NT2/D1 (cell line): ENCODE results near the gene TSPAN9.

ENCODE experiments used
- DNase-seq: peaks from one replicate; pipeline ENCODE4 v3.0.0-alpha.2; 2011; ENCODE audit warnings: low read depth, low spot score
- H3K27me3 ChIP-seq: 2 replicates; pipeline ENCODE4 v1.6.0; 2011; ENCODE audit warnings: mild to moderate bottlenecking; ENCODE audit not compliant: insufficient read length, insufficient read depth
- H3K36me3 ChIP-seq: 2 replicates; pipeline ENCODE4 v1.6.1; 2011; ENCODE audit warnings: mild to moderate bottlenecking, low read length, mixed read lengths; ENCODE audit not compliant: insufficient read depth, insufficient read length
- H3K4me1 ChIP-seq: 2 replicates; pipeline ENCODE4 v1.5.1; 2011; ENCODE audit not compliant: insufficient read depth, insufficient read length
- H3K4me3 ChIP-seq: 2 replicates; pipeline ENCODE4 v1.5.1; 2011; ENCODE audit warnings: low read depth; ENCODE audit not compliant: insufficient read length
- H3K9ac ChIP-seq: 2 replicates; pipeline ENCODE4 v1.6.0; 2011; ENCODE audit warnings: low read depth; ENCODE audit not compliant: insufficient read length
- H3K9me3 ChIP-seq: 2 replicates; pipeline ENCODE4 v1.5.1; 2011; ENCODE audit warnings: mild to moderate bottlenecking, low read length; ENCODE audit not compliant: insufficient read depth
- SUZ12 ChIP-seq: IDR thresholded peaks from 2 replicates; pipeline ENCODE4 v1.6.1; 2011; ENCODE audit not compliant: insufficient read length, insufficient read depth; ENCODE audit errors: extremely low read depth
- YY1 ChIP-seq: IDR thresholded peaks from 2 replicates; pipeline ENCODE4 v1.6.1; 2011; ENCODE audit not compliant: insufficient read length, insufficient read depth
- ZNF274 ChIP-seq: IDR thresholded peaks from 2 replicates; pipeline ENCODE4 v1.6.1; 2011; ENCODE audit warnings: mild to moderate bottlenecking, low read depth, low read length

Gene TSPAN9, protein sequence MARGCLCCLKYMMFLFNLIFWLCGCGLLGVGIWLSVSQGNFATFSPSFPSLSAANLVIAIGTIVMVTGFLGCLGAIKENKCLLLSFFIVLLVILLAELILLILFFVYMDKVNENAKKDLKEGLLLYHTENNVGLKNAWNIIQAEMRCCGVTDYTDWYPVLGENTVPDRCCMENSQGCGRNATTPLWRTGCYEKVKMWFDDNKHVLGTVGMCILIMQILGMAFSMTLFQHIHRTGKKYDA

DNA sequence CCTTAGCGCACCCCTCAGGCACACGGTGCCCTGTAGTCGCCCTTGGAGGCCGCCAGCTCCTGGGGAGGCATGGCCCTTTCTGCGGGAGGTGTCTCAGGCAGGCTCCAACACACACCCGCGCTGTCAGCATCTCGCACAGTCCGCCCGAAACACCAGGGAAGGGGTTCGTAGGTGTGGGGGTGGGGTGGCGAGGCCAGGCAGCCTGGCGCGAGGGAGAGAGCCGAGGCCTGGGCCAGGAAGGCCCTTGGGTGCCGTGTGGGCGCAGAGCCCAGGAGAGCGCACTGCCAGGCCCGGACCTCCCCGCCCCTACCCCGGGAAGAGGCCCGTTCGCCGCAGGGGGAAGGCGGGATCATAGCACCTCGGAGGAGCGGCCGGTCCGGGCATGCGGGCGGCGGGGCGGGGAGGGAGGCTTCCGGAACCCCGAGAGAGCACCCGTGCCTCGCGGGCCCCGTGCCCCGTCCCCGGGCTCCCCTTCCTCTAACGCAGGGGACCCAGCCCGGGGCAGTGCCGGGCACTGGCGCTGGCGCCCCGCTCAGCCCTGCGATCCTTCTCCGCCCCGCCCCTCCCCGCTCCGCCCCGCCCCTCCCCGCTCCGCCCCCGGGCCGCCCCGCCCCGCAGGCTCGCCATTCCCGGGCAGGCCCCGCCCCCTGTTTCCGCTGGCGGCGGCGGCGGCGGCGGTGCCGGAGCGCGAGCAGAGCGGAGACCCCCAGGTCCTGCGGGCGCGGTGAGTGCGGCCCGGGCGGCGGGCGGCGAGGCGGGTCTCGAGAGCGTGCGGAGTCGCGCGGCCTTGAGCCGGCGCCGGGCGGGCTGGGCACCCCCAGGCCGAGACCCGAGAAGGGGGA is at the start of gene TSPAN9:
Gene TSPAN9, plus strand, starts transcription at position 650 of the 842 bp plus-strand sequence. CDS start 123,815 bp downstream, outside the sequence.
- Histone ChIP-seq H3K36me3 (no peaks in the 10 kb centered on the region), H3K27me3 (peaks cover 26% of the 10 kb centered on the region), H3K4me1 (peaks cover 18% of the 10 kb centered on the region), H3K9me3 (no peaks in the 10 kb centered on the region), H3K9ac (peak within 1 kb of the TSS; percentile 86), H3K4me3 (peak within 1 kb of the TSS; percentile 74)
- no peak for TF ChIP-seq ZNF274
- TF ChIP-seq SUZ12 = no peak
- no peak for TF ChIP-seq YY1
- no peak for DNase-seq

DNA sequence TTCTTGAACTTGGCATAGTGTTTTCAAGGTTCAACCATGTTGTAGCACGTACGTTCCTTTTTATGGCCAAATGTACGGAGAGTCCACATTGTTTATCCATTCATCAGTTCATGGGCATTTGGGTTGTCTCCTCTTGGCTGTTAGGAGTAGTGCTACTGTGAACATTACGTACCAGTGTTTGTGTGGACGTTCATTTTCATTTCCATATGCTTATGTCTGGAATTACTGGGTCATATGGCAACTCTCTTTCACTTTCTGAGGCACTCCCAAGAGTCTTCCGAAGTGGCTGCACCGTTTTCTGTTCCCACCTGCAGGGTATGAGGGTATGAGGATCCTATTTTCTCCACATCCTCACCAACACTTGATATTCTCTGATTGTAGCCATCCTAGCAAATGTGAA is 49.1 kb upstream of the TSPAN9 start:
- Histone ChIP-seq H3K4me1 (peaks cover 12% of the 10 kb centered on the region), H3K9ac (no peak overlapping the region), H3K27me3 (no peaks in the 10 kb centered on the region), H3K4me3 (no peak overlapping the region), H3K9me3 (no peaks in the 10 kb centered on the region), H3K36me3 (peaks cover 87% of the 10 kb centered on the region)
- TF ChIP-seq YY1 (no peak), ZNF274 (no peak), SUZ12 (no peak)
- no peak for DNase-seq

DNA sequence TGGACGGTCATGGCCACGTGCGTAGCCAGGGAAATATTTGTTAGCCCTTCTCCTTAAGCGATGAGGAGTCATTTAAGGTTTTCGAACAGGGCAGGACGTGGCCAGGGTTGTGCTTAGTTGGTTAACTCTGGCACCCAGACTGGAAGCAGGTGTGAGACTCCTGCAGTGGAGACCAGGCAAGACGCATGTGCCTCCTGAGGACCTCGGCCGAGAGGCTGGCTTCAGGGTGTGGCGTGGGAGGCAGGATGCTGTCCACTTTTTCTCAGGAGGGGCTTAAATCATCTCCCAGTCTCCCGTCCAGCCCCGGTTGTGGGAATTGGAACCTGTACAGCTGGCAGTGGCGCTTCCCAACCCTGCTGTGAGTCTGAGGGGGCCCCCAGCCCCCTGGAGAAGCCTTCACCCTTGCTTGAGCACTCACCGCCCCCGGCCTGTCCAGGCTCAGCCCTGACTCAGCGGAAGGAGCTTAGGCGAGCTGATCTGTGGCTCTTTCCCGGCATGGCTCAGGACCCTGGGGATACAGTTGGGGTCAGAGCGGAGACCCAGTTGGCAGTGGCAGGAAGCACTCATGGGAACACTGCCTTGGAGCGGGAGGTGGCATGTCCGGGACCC is 46.3 kb upstream of the TSPAN9 start:
- peaks cover 93% of the 10 kb centered on the region for H3K36me3 ChIP-seq
- no peak overlapping the region for H3K9ac ChIP-seq
- peaks cover 23% of the 10 kb centered on the region for H3K4me1 ChIP-seq
- no peak for TF ChIP-seq ZNF274
- TF ChIP-seq SUZ12 = no peak
- no peak for TF ChIP-seq YY1
- no peaks in the 10 kb centered on the region for H3K9me3 ChIP-seq
- DNase-seq = no peak
- H3K4me3 ChIP-seq = no peak overlapping the region
- no peaks in the 10 kb centered on the region for H3K27me3 ChIP-seq

DNA sequence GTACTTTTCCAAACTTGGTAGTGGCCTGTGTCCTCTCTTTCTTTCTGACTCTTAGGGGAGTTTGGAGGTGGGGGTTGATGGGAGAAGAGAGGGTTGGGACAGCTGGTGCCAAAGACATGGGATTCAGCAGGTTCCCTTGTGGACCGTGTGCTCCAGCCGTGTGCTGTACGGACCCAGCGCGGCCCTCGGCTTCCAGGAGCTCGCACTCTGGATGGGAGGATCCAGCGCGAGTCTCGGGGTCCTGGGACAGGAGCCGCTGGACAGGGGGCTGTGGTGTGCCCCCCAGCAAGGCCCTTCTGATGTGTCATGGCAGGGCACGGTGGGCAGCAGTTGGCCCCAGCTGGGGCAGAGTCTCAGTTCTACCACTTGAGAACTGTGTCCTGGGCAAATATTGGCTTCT is 45.0 kb upstream of the TSPAN9 start:
- DNase-seq = no peak
- Histone ChIP-seq H3K4me3 (no peak overlapping the region), H3K9me3 (no peaks in the 10 kb centered on the region), H3K27me3 (no peaks in the 10 kb centered on the region), H3K9ac (no peak overlapping the region), H3K4me1 (peaks cover 30% of the 10 kb centered on the region), H3K36me3 (peaks cover 92% of the 10 kb centered on the region)
- no peak for TF ChIP-seq ZNF274
- no peak for TF ChIP-seq YY1
- no peak for TF ChIP-seq SUZ12

DNA sequence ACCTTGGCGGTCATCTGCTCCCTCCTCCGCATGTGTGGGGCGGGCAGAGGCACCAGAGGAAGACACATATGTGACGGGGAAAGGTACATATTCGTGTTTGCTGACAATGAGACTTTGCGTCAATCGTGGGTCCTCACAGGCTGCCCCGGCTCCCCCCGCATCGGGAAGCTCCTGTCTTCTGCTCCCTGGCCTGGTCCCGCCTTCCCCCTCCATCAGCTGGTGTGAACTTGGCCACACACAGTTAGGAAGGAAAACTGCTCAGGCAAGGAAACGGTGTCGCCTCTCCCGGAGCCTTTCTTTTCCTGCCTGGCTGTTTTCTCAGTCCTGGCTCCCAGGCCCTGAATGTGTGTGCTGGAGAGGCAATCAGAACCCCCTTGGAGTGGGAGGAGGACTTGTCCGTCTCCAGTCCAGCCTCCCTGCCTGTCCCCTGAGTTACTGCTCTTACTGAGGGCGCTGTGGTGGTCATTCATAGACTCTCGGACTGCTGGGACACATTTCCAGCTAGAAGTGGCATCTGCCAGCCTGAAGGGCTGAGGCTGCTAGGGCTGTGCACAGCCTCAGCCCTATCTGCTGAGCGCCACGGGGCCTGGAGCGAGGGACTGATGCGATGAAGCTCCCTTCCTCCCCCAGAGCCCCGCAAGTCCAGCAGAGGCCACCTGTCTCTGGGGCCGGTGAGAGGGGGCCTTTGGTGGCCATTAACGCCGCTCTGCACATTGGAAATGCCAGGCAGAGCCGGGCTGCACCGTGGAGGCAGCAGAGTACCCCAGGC is 44.2 kb upstream of the TSPAN9 start:
- no peak for TF ChIP-seq ZNF274
- no peak for TF ChIP-seq SUZ12
- no peak for TF ChIP-seq YY1
- DNase-seq = no peak
- Histone ChIP-seq H3K27me3 (no peaks in the 10 kb centered on the region), H3K4me1 (peaks cover 30% of the 10 kb centered on the region), H3K4me3 (no peak overlapping the region), H3K36me3 (peaks cover 92% of the 10 kb centered on the region), H3K9ac (peak overlapping the region; percentile 23), H3K9me3 (no peaks in the 10 kb centered on the region)

DNA sequence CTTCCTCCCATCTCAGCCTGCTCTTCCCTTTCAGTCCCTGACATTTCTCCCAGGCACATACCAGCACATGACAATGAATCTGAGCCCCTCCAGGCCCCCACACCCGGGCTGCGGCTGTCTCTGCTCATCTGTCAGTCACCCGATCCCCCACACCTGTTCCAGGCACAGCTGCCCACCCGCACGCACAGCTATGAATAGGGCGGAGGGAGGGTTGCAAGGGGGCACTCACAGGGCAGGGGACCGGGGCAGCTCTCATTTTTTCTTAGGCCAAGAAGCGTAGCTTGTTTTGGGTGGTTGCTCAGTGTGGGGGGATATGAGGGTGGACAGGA is 43.7 kb upstream of the TSPAN9 start:
- no peaks in the 10 kb centered on the region for H3K9me3 ChIP-seq
- H3K36me3 ChIP-seq = peaks cover 92% of the 10 kb centered on the region
- no peaks in the 10 kb centered on the region for H3K27me3 ChIP-seq
- no peak overlapping the region for H3K9ac ChIP-seq
- DNase-seq = no peak
- TF ChIP-seq ZNF274 = no peak
- TF ChIP-seq YY1 = no peak
- no peak for TF ChIP-seq SUZ12
- peaks cover 30% of the 10 kb centered on the region for H3K4me1 ChIP-seq
- H3K4me3 ChIP-seq = no peak overlapping the region
